ENCODE results near the gene CFAP300.

DNA sequence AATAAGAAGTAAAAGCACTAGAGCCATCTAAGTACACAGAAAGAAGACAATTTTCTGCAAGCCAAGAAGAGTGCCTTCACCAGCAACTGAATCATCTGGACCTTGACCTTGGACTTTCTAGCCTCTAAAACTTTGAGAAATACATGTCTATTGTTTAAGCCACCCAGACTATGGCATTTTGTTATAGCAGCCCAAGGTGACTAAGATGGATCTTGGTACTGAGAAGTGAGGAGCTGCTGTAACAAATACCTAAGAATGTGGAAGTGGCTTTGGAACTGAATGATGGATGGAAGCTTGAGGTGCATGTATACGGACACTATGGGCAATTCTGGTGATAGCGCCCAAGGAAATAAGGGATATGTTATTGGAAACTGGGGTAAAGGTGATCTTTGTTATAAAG lies 14.9 kb downstream of the CFAP300 start:
- no peak for TF ChIP-seq FOXP2 (optimal IDR thresholded peaks at IDR 0.05; ENCODE audit: borderline replicate concordance, extremely low read depth, extremely low read length, insufficient read depth)
- TF ChIP-seq POLR2AphosphoS5 (IDR thresholded peaks at IDR 0.05; ENCODE audit: low read depth, low read length): no peak
- no peak for TF ChIP-seq SIN3A (IDR thresholded peaks at IDR 0.05; ENCODE audit: borderline replicate concordance, insufficient read depth, low read length)
- TF ChIP-seq TAF1 (IDR thresholded peaks at IDR 0.05; ENCODE audit: borderline replicate concordance, insufficient read depth, low read length): no peak
- TF ChIP-seq, protein P1, sequence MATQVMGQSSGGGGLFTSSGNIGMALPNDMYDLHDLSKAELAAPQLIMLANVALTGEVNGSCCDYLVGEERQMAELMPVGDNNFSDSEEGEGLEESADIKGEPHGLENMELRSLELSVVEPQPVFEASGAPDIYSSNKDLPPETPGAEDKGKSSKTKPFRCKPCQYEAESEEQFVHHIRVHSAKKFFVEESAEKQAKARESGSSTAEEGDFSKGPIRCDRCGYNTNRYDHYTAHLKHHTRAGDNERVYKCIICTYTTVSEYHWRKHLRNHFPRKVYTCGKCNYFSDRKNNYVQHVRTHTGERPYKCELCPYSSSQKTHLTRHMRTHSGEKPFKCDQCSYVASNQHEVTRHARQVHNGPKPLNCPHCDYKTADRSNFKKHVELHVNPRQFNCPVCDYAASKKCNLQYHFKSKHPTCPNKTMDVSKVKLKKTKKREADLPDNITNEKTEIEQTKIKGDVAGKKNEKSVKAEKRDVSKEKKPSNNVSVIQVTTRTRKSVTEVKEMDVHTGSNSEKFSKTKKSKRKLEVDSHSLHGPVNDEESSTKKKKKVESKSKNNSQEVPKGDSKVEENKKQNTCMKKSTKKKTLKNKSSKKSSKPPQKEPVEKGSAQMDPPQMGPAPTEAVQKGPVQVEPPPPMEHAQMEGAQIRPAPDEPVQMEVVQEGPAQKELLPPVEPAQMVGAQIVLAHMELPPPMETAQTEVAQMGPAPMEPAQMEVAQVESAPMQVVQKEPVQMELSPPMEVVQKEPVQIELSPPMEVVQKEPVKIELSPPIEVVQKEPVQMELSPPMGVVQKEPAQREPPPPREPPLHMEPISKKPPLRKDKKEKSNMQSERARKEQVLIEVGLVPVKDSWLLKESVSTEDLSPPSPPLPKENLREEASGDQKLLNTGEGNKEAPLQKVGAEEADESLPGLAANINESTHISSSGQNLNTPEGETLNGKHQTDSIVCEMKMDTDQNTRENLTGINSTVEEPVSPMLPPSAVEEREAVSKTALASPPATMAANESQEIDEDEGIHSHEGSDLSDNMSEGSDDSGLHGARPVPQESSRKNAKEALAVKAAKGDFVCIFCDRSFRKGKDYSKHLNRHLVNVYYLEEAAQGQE (IDR thresholded peaks at IDR 0.05; ENCODE audit: insufficient read depth in 1 of 2, low read depth in 2 of 2, low read length in 2 of 2): no peak
